ENCODE results near the gene RBM41. TPM values are rescaled to one million over a fixed set of nuclear protein-coding genes. Genes with fewer than 3 reads are reported as not detected.

RBM41 gene
- total RNA-seq, 2 donors from 2014 or later: 25.3 to 26.1 TPM

DNA sequence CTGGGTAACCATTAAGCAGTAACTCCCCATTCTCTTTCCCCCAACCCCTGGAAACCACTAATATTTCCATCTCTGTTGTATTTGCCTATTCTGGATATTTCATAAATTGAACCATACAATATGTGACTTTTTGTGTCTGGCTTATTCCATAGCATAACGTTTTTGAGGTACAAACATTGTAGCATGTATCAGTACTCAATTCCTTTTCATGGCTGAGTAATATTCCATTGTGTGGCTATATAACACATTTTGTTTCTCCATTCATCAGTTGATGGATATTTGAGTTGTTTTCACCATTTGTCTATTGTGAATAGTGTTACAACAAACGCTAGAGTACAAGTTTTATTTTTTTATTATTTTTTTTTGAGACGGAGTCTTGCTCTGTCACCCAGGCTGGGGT is 63.6 kb downstream of the RBM41 start:
- no peak for DNase-seq
- H3K27ac ChIP-seq (ENCODE audit: low read depth, low read length): no peak overlapping the region
- TF ChIP-seq, protein P1, sequence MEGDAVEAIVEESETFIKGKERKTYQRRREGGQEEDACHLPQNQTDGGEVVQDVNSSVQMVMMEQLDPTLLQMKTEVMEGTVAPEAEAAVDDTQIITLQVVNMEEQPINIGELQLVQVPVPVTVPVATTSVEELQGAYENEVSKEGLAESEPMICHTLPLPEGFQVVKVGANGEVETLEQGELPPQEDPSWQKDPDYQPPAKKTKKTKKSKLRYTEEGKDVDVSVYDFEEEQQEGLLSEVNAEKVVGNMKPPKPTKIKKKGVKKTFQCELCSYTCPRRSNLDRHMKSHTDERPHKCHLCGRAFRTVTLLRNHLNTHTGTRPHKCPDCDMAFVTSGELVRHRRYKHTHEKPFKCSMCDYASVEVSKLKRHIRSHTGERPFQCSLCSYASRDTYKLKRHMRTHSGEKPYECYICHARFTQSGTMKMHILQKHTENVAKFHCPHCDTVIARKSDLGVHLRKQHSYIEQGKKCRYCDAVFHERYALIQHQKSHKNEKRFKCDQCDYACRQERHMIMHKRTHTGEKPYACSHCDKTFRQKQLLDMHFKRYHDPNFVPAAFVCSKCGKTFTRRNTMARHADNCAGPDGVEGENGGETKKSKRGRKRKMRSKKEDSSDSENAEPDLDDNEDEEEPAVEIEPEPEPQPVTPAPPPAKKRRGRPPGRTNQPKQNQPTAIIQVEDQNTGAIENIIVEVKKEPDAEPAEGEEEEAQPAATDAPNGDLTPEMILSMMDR (conservative IDR thresholded peaks at IDR 0.05): no peak
- H3K27me3 Mint-ChIP-seq (ENCODE audit: insufficient read depth): no peaks in the 10 kb centered on the region
- H3K9me3 Mint-ChIP-seq: peaks cover 59% of the 10 kb centered on the region
- H3K9me3 ChIP-seq (ENCODE audit: control insufficient read depth, low read length): no peaks in the 10 kb centered on the region
- no peak overlapping the region for H3K9ac ChIP-seq (ENCODE audit: extremely low read depth, low read length, poor library complexity, severe bottlenecking)
- no peak overlapping the region for H3K4me3 ChIP-seq (ENCODE audit: low read length)
- H3K36me3 ChIP-seq (ENCODE audit: control insufficient read depth, insufficient read depth, low read length): no peaks in the 10 kb centered on the region
- H3K4me1 Mint-ChIP-seq: no peaks in the 10 kb centered on the region
- H3K27me3 ChIP-seq (ENCODE audit: control insufficient read depth, insufficient read depth, low read length, poor library complexity, severe bottlenecking): no peaks in the 10 kb centered on the region
- H3K36me3 Mint-ChIP-seq (ENCODE audit: low read depth): no peaks in the 10 kb centered on the region
- H3K27ac Mint-ChIP-seq: no peak overlapping the region
- 89 to 100% methylated on average over 1 to 3 of the region's 3 CpGs for WGBS, 2 experiments (ENCODE audit: insufficient coverage in 1 of 2, insufficient read length in 1 of 2)
- H3K4me3 Mint-ChIP-seq: no peak overlapping the region
- H3K4me1 ChIP-seq (ENCODE audit: control insufficient read depth, insufficient read depth, low read length): no peaks in the 10 kb centered on the region

GRCh38 chrX:107050195-107050709 is 68.4 kb downstream of the RBM41 start:
- no peaks in the 10 kb centered on the region for H3K4me1 Mint-ChIP-seq
- no peak overlapping the region for H3K4me3 Mint-ChIP-seq
- H3K27ac ChIP-seq (ENCODE audit: low read depth, low read length): no peak overlapping the region
- H3K4me1 ChIP-seq (ENCODE audit: control insufficient read depth, insufficient read depth, low read length): no peaks in the 10 kb centered on the region
- no peak overlapping the region for H3K9ac ChIP-seq (ENCODE audit: extremely low read depth, low read length, poor library complexity, severe bottlenecking)
- DNase-seq: no peak
- no peaks in the 10 kb centered on the region for H3K27me3 Mint-ChIP-seq (ENCODE audit: insufficient read depth)
- no peaks in the 10 kb centered on the region for H3K9me3 ChIP-seq (ENCODE audit: control insufficient read depth, low read length)
- H3K36me3 Mint-ChIP-seq (ENCODE audit: low read depth): no peaks in the 10 kb centered on the region
- 92 to 93% methylated on average over 3 to 6 of the region's 6 CpGs for WGBS, 2 experiments (ENCODE audit: insufficient coverage in 1 of 2, insufficient read length in 1 of 2)
- no peaks in the 10 kb centered on the region for H3K36me3 ChIP-seq (ENCODE audit: control insufficient read depth, insufficient read depth, low read length)
- no peak overlapping the region for H3K4me3 ChIP-seq (ENCODE audit: low read length)
- H3K27me3 ChIP-seq (ENCODE audit: control insufficient read depth, insufficient read depth, low read length, poor library complexity, severe bottlenecking): no peaks in the 10 kb centered on the region
- TF ChIP-seq, protein P1 (conservative IDR thresholded peaks at IDR 0.05): no peak
- no peak overlapping the region for H3K27ac Mint-ChIP-seq
- peaks cover 43% of the 10 kb centered on the region for H3K9me3 Mint-ChIP-seq

DNA sequence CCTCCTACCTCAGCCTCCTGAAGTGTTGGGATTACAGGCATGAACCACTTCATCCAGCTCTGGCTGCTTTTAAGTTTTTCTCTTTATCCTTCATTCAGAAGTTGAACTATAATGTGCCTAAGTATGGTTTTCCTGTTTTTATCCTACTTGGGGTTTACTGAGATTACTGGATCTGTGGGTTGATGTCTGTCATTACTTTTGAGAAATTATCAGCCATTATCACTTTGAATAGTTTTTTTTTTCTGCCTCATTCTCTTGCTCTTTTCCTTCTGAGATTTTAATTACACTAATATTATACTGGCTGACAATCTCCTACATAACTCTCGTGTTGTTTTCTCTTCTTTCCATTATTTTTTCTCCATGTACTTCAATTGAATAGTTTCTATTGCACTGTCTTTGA is 71.0 kb downstream of the RBM41 start:
- H3K27me3 ChIP-seq (ENCODE audit: control insufficient read depth, insufficient read depth, low read length, poor library complexity, severe bottlenecking): no peaks in the 10 kb centered on the region
- no peaks in the 10 kb centered on the region for H3K9me3 ChIP-seq (ENCODE audit: control insufficient read depth, low read length)
- no peak overlapping the region for H3K27ac ChIP-seq (ENCODE audit: low read depth, low read length)
- WGBS, 2 experiments (ENCODE audit: insufficient coverage in 1 of 2, insufficient read length in 1 of 2): 82 to 100% methylated on average over 1 of the region's 1 CpG
- no peak overlapping the region for H3K9ac ChIP-seq (ENCODE audit: extremely low read depth, low read length, poor library complexity, severe bottlenecking)
- H3K36me3 ChIP-seq (ENCODE audit: control insufficient read depth, insufficient read depth, low read length): no peaks in the 10 kb centered on the region
- H3K4me1 ChIP-seq (ENCODE audit: control insufficient read depth, insufficient read depth, low read length): no peaks in the 10 kb centered on the region
- H3K4me3 ChIP-seq (ENCODE audit: low read length): no peak overlapping the region
- H3K27ac Mint-ChIP-seq: no peak overlapping the region
- no peak for DNase-seq
- H3K9me3 Mint-ChIP-seq: peaks cover 30% of the 10 kb centered on the region
- H3K4me1 Mint-ChIP-seq: no peaks in the 10 kb centered on the region
- no peaks in the 10 kb centered on the region for H3K27me3 Mint-ChIP-seq (ENCODE audit: insufficient read depth)
- TF ChIP-seq, protein P1 (conservative IDR thresholded peaks at IDR 0.05): no peak
- H3K36me3 Mint-ChIP-seq (ENCODE audit: low read depth): no peaks in the 10 kb centered on the region
- H3K4me3 Mint-ChIP-seq: no peak overlapping the region
